Measurements from ENCODE around the gene MMADHC.
A peak's percentile ranks its signal among the peaks of the same experiment; 100 is the strongest.

MMADHC gene

GRCh38 chr2:149587220-149587949 lies at the start of gene MMADHC:
TSS of gene MMADHC (minus strand) at chr2:149587775. CDS start at chr2:149587097, 678 bp downstream.
- peak within 1 kb of the TSS; percentile 100 for H3K4me3 ChIP-seq (ENCODE audit: low read depth, low read length)

GRCh38 chr2:149634103-149634502 lies 46.5 kb upstream of the MMADHC start:
- H3K4me3 ChIP-seq (ENCODE audit: low read depth, low read length) = no peak overlapping the region

GRCh38 chr2:149630445-149630844 lies 42.9 kb upstream of the MMADHC start:
- H3K4me3 ChIP-seq (ENCODE audit: low read depth, low read length) = no peak overlapping the region

- no peak overlapping the region for H3K4me3 ChIP-seq (ENCODE audit: low read depth, low read length)
These were observed 41.5 kb upstream of the MMADHC start for GRCh38 chr2:149629026-149629425.

GRCh38 chr2:149627111-149627801 lies 39.7 kb upstream of the MMADHC start:
- no peak overlapping the region for H3K4me3 ChIP-seq (ENCODE audit: low read depth, low read length)

- H3K4me3 ChIP-seq (ENCODE audit: low read depth, low read length) = no peak overlapping the region
These were observed 38.1 kb upstream of the MMADHC start for GRCh38 chr2:149625671-149626070.

- H3K4me3 ChIP-seq (ENCODE audit: low read depth, low read length) = no peak overlapping the region
These were observed 37.7 kb upstream of the MMADHC start for GRCh38 chr2:149625271-149625670.

GRCh38 chr2:149622343-149622742 lies 34.8 kb upstream of the MMADHC start:
- no peak overlapping the region for H3K4me3 ChIP-seq (ENCODE audit: low read depth, low read length)

- no peak overlapping the region for H3K4me3 ChIP-seq (ENCODE audit: low read depth, low read length)
These were observed 29.9 kb upstream of the MMADHC start for GRCh38 chr2:149617476-149617875.

GRCh38 chr2:149616681-149617456 lies 29.3 kb upstream of the MMADHC start:
- no peak overlapping the region for H3K4me3 ChIP-seq (ENCODE audit: low read depth, low read length)

GRCh38 chr2:149613704-149614103 lies 26.1 kb upstream of the MMADHC start:
- no peak overlapping the region for H3K4me3 ChIP-seq (ENCODE audit: low read depth, low read length)

GRCh38 chr2:149612122-149612521 lies 24.5 kb upstream of the MMADHC start:
- H3K4me3 ChIP-seq (ENCODE audit: low read depth, low read length) = no peak overlapping the region

GRCh38 chr2:149611100-149611820 lies 23.7 kb upstream of the MMADHC start:
- no peak overlapping the region for H3K4me3 ChIP-seq (ENCODE audit: low read depth, low read length)

GRCh38 chr2:149606251-149606811 lies 18.8 kb upstream of the MMADHC start:
- H3K4me3 ChIP-seq (ENCODE audit: low read depth, low read length) = no peak overlapping the region

- no peak overlapping the region for H3K4me3 ChIP-seq (ENCODE audit: low read depth, low read length)
These were observed 15.7 kb upstream of the MMADHC start for GRCh38 chr2:149603248-149603647.

- H3K4me3 ChIP-seq (ENCODE audit: low read depth, low read length) = no peak overlapping the region
These were observed 13.7 kb upstream of the MMADHC start for GRCh38 chr2:149601141-149601796.

GRCh38 chr2:149597668-149598326 lies 10.2 kb upstream of the MMADHC start:
- no peak overlapping the region for H3K4me3 ChIP-seq (ENCODE audit: low read depth, low read length)

GRCh38 chr2:149597050-149597667 lies 9.6 kb upstream of the MMADHC start:
- no peak overlapping the region for H3K4me3 ChIP-seq (ENCODE audit: low read depth, low read length)

GRCh38 chr2:149596471-149596870 lies 8.9 kb upstream of the MMADHC start:
- H3K4me3 ChIP-seq (ENCODE audit: low read depth, low read length) = no peak overlapping the region
